Hepatic stellate cell (primary cell): ENCODE data around the gene FSD2.

Experiments
- DNase-seq: peaks from one replicate; pipeline ENCODE4 v3.0.0; 2011; ENCODE audit warnings: low spot score

Gene FSD2

GRCh38 chr15:82805994-82806406, at the start of gene FSD2:
Gene FSD2, minus strand, starts transcription at chr15:82806069. Its CDS starts 18,679 bp downstream, at chr15:82787390.
- no peak for DNase-seq

GRCh38 chr15:82854554-82854953, 48.7 kb upstream of the FSD2 start:
- no peak for DNase-seq

DNA sequence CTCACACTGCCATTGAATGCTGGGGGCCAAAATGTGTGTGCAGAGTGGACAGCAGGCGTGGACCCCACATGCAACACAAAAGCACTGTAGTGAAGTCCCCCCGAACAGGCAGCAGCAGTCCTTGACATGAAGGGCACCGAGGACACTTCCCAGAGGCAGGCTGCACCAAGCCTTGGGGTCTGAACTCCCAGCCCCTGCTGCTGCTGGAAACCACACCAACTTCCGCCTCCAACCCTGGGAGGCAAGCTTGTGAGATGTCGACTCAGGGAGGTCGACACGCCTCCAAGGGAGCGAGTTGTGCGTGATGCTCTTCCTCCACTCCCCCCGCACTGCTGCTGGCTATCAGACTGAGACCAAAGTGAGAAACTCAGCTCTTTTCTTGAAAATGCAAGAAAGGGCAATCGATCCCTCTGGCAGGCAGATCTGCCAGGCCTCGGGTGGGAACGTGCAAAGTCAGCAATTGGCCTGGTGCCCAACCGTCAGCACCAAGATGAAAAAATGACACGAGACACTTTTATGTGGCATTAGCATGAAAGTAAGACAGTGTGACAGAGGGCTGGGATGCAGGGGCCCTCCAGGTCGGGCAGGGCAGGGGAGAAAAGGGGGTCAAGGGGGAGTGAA, 47.2 kb upstream of the FSD2 start:
- DNase-seq = no peak

DNA sequence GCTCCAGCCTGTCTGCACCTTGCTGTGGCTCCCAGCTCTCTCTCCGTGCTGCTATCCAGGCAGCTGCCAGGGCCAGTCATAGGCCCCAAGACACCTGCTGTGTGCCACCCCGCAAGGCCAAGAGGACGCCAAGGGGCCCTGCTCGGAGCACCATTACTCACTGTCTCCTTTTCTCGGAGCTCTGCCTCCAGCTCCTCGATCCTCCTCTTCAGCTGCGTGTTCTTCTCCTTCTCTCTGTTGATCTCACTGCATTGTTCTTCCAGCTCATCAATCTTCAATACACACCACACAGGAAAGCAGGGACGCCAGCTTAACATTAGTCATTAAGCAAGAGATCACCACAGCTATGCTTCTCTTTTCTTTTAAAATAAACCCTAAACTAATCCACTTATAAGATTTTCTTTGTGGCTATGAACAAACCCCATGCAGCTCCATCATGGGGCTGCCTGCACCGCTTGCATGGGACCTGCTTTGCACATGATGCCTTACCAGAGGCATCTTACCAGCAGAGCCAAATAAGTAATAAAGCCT, 46.2 kb upstream of the FSD2 start:
- no peak for DNase-seq

- DNase-seq = no peak
Observed at GRCh38 chr15:82851306-82851850, 45.5 kb upstream of the FSD2 start.

DNA sequence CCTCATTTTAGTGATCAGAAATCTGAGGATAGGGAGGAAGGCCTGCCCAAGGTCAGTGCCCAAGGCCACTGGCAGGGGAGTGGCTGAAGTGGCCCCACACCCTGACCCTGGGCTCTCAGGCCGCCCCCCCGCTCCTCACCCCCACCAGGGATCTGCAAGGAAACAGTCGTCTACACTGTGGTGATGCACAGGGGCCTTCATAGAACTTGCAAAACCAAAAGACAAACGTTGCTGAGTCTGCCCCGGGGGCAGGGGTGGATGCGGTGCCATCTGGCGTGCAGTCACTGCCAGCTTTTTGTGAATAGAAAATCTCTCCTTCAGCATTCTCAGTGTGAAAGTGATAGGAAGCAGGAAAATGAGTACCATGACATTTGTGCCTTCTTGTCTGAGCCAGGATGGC, 44.9 kb upstream of the FSD2 start:
- no peak for DNase-seq

GRCh38 chr15:82849556-82850512, 44.0 kb upstream of the FSD2 start:
- DNase-seq = peak; percentile 72

GRCh38 chr15:82848241-82848993, 42.5 kb upstream of the FSD2 start:
- no peak for DNase-seq

DNA sequence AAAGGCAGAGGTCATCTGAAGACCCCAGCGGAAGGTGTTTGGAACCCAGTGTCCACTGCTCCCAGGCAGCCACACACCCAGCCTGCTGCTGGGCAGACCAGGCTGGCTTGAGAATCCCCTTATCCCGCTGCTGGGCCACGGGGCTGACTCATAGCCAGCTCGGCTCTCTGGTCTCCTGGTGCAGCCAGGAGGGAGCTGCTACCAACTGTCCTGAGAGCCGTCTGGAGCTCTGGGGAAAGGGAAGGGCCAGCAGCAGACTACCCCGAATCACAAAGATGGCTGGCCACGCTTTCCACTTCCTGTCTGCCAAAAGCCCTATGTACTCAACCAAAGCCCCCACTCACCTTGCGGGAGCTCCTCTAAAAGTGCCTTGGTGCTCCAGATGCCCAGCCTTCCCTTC, 41.8 kb upstream of the FSD2 start:
- no peak for DNase-seq

- no peak for DNase-seq
Observed at GRCh38 chr15:82846621-82847020, 40.8 kb upstream of the FSD2 start.

GRCh38 chr15:82845686-82846085, 39.8 kb upstream of the FSD2 start:
- DNase-seq = no peak

DNA sequence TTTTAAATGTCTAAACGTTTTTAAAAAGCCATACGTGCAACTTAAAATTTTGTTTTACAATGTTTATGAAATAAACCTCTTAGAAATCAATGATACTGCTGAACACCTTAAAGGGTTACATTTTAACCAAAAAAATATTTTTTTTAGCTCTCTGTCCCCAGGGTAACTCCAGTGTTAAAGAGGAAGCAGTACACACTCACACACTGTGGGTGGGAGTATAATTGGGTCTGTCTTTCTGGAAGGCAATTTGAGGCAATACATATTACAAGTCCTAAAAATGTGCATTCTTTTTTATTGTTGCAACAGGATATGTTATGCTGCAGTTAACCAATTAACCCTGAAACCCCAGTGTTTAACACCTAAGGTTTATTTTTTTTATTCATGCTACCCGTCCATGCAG, 37.7 kb upstream of the FSD2 start:
- no peak for DNase-seq

DNA sequence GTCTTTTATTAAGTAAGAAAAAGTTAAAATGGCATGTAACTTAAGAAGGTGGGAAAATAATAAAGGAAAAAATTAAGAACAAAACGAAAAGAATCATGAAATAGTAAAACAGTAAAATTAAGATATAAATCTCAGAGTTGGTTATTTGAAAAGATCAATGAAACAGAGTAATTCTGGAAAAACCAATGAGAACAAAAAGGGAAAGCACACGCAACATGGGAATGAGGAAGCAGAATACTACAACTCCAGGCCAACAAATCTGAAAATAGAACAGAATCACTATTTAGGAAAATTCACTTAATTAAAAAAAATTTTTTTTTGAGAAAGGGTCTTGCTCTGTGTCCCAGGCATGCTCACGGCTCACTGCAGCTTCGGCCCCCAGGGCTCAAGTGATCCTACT, 34.3 kb upstream of the FSD2 start:
- no peak for DNase-seq

GRCh38 chr15:82839136-82839535, 33.3 kb upstream of the FSD2 start:
- DNase-seq = no peak

DNA sequence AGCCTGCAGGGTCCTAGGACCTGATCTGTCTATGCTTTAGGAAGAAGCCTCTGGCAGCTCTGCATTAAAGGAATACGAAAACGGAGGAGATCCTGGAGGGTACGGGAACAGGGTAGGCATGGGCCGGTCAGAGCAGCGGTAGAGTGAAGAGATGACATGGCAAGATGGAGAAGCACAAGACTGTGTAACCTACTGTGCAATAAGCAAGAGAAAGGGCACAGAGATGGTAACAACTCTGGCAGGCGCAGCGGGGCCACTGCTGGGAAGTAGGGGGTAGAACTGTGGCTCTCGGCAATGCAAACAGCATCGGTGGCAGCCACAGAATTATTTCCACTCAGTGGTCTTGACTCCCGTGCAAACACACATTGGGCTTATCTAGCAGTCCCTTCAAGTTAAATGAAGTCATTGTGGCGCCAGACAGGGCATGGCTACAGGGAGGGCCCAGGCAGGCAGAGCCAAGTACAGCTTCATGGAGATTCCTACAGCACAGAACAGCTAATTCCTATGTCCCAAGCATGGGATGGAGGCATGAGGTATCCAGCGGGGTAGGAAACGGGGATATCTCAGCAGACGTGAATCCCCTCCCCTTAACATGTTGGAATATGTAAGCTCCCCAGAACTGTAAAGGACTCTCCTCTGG, 32.3 kb upstream of the FSD2 start:
- DNase-seq = no peak

GRCh38 chr15:82835391-82835917, 29.6 kb upstream of the FSD2 start:
- DNase-seq = no peak

GRCh38 chr15:82833362-82833682, 27.5 kb upstream of the FSD2 start:
- DNase-seq = no peak

- peak; percentile 85 for DNase-seq
Observed at GRCh38 chr15:82832601-82833361, 26.9 kb upstream of the FSD2 start.

GRCh38 chr15:82831894-82832600, 26.2 kb upstream of the FSD2 start:
- no peak for DNase-seq
